HEK293T (cell line): Measurements from ENCODE around the gene PEAK1.

Source experiments
- CTCF ChIA-PET: fragments of 350-600 bp; formaldehyde crosslinking; extraction: SDS; loops from one replicate; lab custom pipeline; 2021; ENCODE audit warnings: antibody characterized with exemption, inconsistent platforms; lab: Yijun Ruan, JAX
- POLR2A ChIA-PET: fragments of 350-600 bp; formaldehyde crosslinking; extraction: SDS; loops from one replicate; lab custom pipeline; 2020; ENCODE audit warnings: antibody characterized with exemption, inconsistent platforms; lab: Yijun Ruan, JAX
- DNase-seq: peaks from one replicate; pipeline ENCODE4 v3.0.0; 2012; ENCODE audit warnings: mixed read lengths; ENCODE audit errors: extremely low spot score
- ARNT ChIP-seq: fragments of 450-650 bp; IDR thresholded peaks from 2 replicates; pipeline ENCODE4 v1.6.1; 2017; ENCODE audit warnings: mild to moderate bottlenecking
- BHLHE40 ChIP-seq: fragments of 450-650 bp; IDR thresholded peaks from 2 replicates; pipeline ENCODE4 v1.6.1; 2016; ENCODE audit warnings: mild to moderate bottlenecking, moderate library complexity, borderline replicate concordance
- CTBP1 ChIP-seq: fragments of 450-650 bp; IDR thresholded peaks from 2 replicates; pipeline ENCODE4 v1.6.1; 2016; ENCODE audit warnings: borderline replicate concordance
- ELF4 ChIP-seq: fragments of 450-650 bp; IDR thresholded peaks from 2 replicates; pipeline ENCODE4 v1.6.1; 2017; ENCODE audit warnings: antibody characterized with exemption
- FOXA1 ChIP-seq: fragments of 450-650 bp; IDR thresholded peaks from 2 replicates; pipeline ENCODE4 v1.6.1; 2016; ENCODE audit warnings: mild to moderate bottlenecking
- FOXK2 ChIP-seq: fragments of 450-650 bp; IDR thresholded peaks from 2 replicates; pipeline ENCODE4 v1.6.1; 2016; ENCODE audit warnings: mild to moderate bottlenecking
- FOXM1 ChIP-seq: fragments of 450-650 bp; IDR thresholded peaks from 2 replicates; pipeline ENCODE4 v1.6.1; 2017; ENCODE audit warnings: mild to moderate bottlenecking, borderline replicate concordance
- HDGF ChIP-seq: fragments of 450-650 bp; IDR thresholded peaks from 2 replicates; pipeline ENCODE4 v1.6.1; 2017; ENCODE audit warnings: antibody characterized with exemption, borderline replicate concordance
- L3MBTL2 ChIP-seq: fragments of 450-650 bp; conservative IDR thresholded peaks from 2 replicates; pipeline ENCODE4 v1.6.1; 2016; ENCODE audit warnings: mild to moderate bottlenecking
- LEF1 ChIP-seq: fragments of 450-650 bp; IDR thresholded peaks from 2 replicates; pipeline ENCODE4 v1.6.1; 2017; ENCODE audit warnings: mild to moderate bottlenecking, borderline replicate concordance
- NFRKB ChIP-seq: fragments of 450-650 bp; IDR thresholded peaks from 2 replicates; pipeline ENCODE4 v1.6.1; 2016; ENCODE audit warnings: mild to moderate bottlenecking, moderate library complexity
- PKNOX1 ChIP-seq: fragments of 450-650 bp; IDR thresholded peaks from 2 replicates; pipeline ENCODE4 v1.6.1; 2016
- SP1 ChIP-seq: fragments of 450-650 bp; IDR thresholded peaks from 2 replicates; pipeline ENCODE4 v1.6.1; 2017
- SUZ12 ChIP-seq: fragments of 450-650 bp; IDR thresholded peaks from 2 replicates; pipeline ENCODE4 v1.6.1; 2016; ENCODE audit warnings: mild to moderate bottlenecking
- TARDBP ChIP-seq: fragments of 450-650 bp; IDR thresholded peaks from 2 replicates; pipeline ENCODE4 v1.6.1; 2016
- ZNF384 ChIP-seq: fragments of 450-650 bp; IDR thresholded peaks from 2 replicates; pipeline ENCODE4 v1.6.1; 2016

PEAK1 gene

GRCh38 chr15:77384589-77385359 lies 35.1 kb downstream of the PEAK1 start:
- TF ChIP-seq TARDBP (no peak), FOXK2 (no peak), BHLHE40 (no peak), FOXA1 (no peak), NFRKB (no peak), LEF1 (no peak), ELF4 (no peak), ARNT (no peak), SUZ12 (no peak), ZNF384 (no peak)
- ChIA-PET CTCF (no interaction called here), POLR2A (no interaction called here)
- DNase-seq: no peak

- no peak for DNase-seq
- POLR2A ChIA-PET: no interaction called here
- CTCF ChIA-PET: no interaction called here
- TF ChIP-seq BHLHE40: no peak
- TF ChIP-seq L3MBTL2: no peak
- no peak for TF ChIP-seq HDGF
- no peak for TF ChIP-seq LEF1
- no peak for TF ChIP-seq FOXA1
- TF ChIP-seq CTBP1: no peak
- TF ChIP-seq SP1: no peak
- no peak for TF ChIP-seq FOXK2
- TF ChIP-seq ELF4: no peak
- TF ChIP-seq NFRKB: no peak
- TF ChIP-seq SUZ12: no peak
- no peak for TF ChIP-seq PKNOX1
- TF ChIP-seq TARDBP: no peak
- no peak for TF ChIP-seq ARNT
- no peak for TF ChIP-seq FOXM1
- TF ChIP-seq ZNF384: no peak
Measured at GRCh38 chr15:77384086-77384485, 35.8 kb downstream of the PEAK1 start.

DNA sequence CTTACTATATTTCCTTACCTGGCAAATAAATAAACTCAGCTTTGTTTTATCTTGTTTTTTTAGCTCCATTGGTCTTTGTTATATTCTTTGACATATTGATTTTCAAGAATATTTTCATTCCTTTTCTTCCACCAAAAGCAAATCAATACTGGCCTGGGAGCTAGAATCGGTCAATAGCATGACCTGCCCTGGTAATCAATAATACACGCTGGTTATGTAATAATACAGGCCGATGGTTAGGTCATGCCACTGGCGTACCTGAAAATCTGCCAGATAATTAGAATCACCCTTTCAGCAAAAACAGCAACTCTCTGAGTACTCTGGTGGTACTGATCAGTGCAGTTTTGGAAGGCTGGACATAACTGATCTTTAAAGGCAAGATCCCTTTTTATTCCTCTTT lies 39.9 kb downstream of the PEAK1 start:
- no peak for DNase-seq
- no peak for TF ChIP-seq SUZ12
- no peak for TF ChIP-seq LEF1
- CTCF ChIA-PET: no interaction called here
- POLR2A ChIA-PET: no interaction called here

- ChIA-PET POLR2A (no interaction called here), CTCF (no interaction called here)
- no peak for DNase-seq
- TF ChIP-seq SUZ12 (no peak), TARDBP (no peak), LEF1 (no peak), PKNOX1 (no peak), CTBP1 (no peak), NFRKB (no peak), FOXK2 (no peak), L3MBTL2 (no peak), FOXM1 (no peak), SP1 (no peak), FOXA1 (no peak), ELF4 (no peak), ARNT (no peak), HDGF (no peak), ZNF384 (no peak), BHLHE40 (no peak)
Measured at GRCh38 chr15:77376770-77377169, 43.1 kb downstream of the PEAK1 start.

- ChIA-PET POLR2A (no interaction called here), CTCF (no interaction called here)
- no peak for TF ChIP-seq HDGF
- no peak for TF ChIP-seq L3MBTL2
- no peak for TF ChIP-seq PKNOX1
- TF ChIP-seq SUZ12: no peak
- TF ChIP-seq FOXK2: no peak
- no peak for TF ChIP-seq NFRKB
- TF ChIP-seq SP1: no peak
- TF ChIP-seq ZNF384: no peak
- TF ChIP-seq FOXA1: no peak
- TF ChIP-seq BHLHE40: no peak
- TF ChIP-seq CTBP1: no peak
- no peak for TF ChIP-seq ARNT
- no peak for TF ChIP-seq TARDBP
- DNase-seq: no peak
Measured at GRCh38 chr15:77375133-77375532, 44.8 kb downstream of the PEAK1 start.

DNA sequence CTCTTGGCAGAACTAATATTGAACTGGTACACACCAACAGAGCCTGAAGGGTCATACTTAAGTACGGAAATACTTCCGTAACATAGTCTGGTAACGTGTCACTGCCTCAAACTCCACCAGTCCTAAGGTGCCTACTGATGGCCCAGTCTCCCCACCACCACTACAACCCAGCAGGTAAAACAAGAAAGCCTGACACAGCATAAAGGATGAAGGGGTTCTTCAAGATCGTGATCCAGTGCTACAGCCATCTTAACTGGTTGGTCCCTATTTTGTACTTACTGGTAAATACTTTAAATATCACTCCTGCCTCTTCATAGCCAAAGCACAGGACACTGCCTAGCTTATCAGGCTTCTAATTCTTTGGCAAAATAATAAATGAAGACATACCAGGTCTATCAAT lies 46.5 kb downstream of the PEAK1 start:
- CTCF ChIA-PET: no interaction called here
- DNase-seq: no peak
- TF ChIP-seq SP1 (no peak), FOXK2 (no peak), HDGF (no peak), L3MBTL2 (no peak), LEF1 (no peak), BHLHE40 (no peak)
- POLR2A ChIA-PET: no interaction called here
